ENCODE results near the gene XRN1.

DNA sequence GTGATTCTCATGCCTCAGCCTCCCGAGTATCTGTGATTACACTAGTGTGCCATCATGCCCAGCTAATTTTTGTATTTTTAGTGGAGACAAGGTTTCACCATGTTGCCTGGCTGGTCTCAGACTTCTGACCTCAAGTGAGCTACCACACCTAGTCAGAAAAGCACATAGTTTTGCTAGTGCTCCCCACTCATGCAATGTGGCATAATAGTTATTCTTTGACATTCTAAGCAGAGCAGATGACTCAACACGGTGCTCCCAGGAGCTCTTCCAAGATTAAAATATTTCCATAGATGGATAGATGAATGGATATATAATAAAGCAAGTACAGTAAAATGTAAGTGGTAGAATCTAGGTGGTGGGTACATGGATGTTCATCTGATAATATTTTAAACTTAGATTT lies 169.4 kb downstream of the XRN1 start:
- TF ChIP-seq, protein P1, sequence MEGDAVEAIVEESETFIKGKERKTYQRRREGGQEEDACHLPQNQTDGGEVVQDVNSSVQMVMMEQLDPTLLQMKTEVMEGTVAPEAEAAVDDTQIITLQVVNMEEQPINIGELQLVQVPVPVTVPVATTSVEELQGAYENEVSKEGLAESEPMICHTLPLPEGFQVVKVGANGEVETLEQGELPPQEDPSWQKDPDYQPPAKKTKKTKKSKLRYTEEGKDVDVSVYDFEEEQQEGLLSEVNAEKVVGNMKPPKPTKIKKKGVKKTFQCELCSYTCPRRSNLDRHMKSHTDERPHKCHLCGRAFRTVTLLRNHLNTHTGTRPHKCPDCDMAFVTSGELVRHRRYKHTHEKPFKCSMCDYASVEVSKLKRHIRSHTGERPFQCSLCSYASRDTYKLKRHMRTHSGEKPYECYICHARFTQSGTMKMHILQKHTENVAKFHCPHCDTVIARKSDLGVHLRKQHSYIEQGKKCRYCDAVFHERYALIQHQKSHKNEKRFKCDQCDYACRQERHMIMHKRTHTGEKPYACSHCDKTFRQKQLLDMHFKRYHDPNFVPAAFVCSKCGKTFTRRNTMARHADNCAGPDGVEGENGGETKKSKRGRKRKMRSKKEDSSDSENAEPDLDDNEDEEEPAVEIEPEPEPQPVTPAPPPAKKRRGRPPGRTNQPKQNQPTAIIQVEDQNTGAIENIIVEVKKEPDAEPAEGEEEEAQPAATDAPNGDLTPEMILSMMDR (IDR thresholded peaks at IDR 0.05; ENCODE audit: insufficient read depth, low read length), result no peak
- TF ChIP-seq SPI1 (IDR thresholded peaks at IDR 0.05; ENCODE audit: borderline replicate concordance, low read depth), result no peak

All from HL-60 (cell line).